Measurements from ENCODE around the gene PIP4K2A.
A peak's percentile ranks its signal among the peaks of the same experiment; 100 is the strongest.

PIP4K2A gene

DNA sequence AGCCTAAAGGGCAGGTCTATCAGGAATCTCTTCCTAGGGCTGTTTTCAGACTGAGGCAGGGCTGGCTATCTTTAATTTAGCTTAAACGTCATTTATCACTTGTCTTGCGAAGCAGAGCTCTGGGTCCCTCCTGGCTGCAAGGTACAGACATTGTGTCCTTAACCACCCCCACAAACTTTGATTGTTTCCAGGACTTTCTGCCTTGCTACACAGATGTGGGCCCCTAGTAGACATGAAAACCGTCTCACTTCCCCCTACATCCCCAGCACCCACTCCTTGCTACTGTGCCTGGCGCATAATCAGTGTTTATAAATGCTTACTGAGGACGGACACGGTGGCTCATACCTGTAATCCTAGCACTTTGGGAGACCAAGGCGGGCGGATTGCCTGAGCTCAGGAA is 54.5 kb downstream of the PIP4K2A start:
- DNase-seq, result no peak

DNA sequence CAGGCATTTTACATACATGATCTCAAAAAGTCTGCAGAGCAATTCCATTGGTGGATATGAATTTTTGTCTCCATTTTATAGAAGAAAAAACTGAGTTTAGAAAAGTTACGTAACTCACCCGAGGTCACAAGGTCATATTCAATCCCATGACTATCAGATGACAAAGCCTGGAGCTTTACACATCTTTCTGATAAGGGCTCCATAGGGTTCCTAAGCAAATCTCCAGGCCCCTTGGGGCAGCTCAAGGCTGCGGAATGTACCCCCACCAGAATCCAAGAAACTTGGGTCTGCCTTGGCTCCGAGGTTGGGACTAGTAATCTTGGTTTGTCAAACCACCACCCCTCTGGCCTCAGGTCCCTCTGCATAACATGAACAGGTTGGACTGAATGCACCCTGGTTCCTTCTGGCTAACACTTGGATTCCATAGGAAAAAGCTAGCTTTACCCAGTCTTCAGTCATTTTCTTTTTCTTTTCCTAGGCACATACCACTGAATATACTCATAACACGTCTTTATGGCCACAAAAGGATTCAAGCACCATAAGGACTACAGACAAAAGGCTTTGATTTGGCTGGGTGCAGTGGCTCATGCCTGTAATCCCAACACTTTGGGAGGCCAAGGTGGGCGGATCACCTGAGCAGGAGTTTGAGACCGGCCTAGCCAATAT is 55.5 kb downstream of the PIP4K2A start:
- DNase-seq, result peak; percentile 28

DNA sequence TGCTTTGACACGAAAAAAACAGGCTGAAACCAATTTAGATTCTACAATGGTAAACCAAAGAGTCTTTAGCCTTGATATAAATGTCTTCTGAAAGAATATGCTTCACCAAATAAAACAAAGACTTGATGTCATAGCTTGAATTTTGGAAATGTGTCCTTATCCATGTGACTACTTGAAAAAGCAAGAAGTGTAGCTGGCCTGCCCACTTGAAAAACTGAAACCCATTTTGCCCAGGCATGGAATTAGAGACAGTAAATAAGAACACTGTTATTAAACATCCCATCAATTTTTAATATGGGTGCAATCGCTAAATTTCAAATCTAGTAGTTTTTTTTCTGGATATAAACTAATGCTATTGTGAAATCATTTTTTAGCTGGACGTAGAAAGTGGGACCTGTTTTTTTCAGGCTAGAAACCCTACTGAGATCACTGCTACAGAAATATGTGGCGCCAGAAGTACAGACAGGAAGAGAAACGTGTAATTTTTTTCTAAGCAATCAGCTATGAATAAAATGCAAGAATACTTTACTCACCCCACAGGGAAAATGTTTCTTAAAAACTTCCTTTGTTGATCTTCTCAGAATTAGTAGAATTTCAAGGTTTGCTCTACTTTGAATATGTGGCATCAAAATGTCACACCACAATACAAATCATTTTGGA is 56.7 kb downstream of the PIP4K2A start:
- no peak for DNase-seq

- no peak for DNase-seq
Observed at GRCh38 chr10:22657024-22657423, 57.4 kb downstream of the PIP4K2A start.

GRCh38 chr10:22656036-22656435 is 58.3 kb downstream of the PIP4K2A start:
- DNase-seq, result no peak

GRCh38 chr10:22655312-22655981 is 58.9 kb downstream of the PIP4K2A start:
- DNase-seq, result no peak

- no peak for DNase-seq
Observed at GRCh38 chr10:22652988-22653481, 61.3 kb downstream of the PIP4K2A start.

GRCh38 chr10:22651276-22651980 is 63.0 kb downstream of the PIP4K2A start:
- DNase-seq, result no peak

DNA sequence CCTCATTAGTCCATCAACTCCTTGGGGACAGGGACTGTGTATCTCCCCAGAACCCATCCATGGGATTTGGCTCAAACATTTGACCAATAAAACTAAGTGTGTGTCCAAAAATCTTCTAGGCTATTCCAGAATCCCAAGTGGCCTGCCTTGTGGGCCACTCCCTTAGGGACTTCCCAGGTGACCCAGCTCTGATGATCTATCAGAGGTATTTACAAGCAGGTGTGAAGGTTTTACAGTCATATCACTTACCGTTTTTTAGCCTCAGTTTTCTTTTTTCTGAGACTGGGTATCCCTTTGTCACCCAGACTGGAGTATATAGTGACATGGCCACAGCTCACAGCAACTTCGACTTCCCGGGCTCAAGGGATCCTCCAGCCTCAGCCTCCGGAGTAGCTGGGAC is 64.4 kb downstream of the PIP4K2A start:
- DNase-seq, result no peak

- DNase-seq, result no peak
Observed at GRCh38 chr10:22649390-22649841, 65.0 kb downstream of the PIP4K2A start.

- peak; percentile 66 for DNase-seq
Observed at GRCh38 chr10:22648547-22648961, 65.8 kb downstream of the PIP4K2A start.

DNA sequence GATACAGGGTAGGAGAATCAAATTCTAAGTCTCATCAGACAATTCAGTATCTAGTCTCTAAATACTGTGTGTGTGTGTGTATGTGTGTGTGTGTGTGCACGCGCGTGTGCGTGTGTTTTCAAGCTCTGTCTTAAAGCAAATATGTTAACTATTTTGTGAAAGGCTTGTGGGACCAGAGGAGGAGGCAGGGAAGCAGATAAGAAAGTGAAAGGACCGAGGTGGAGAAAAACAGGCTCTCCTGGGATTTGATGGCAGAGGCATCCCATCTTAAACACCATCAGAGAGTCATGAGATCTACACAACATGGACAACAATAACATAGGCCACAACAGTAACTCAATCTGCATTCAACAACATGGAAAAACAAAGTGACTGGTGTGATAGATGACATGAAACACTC is 67.1 kb downstream of the PIP4K2A start:
- DNase-seq, result no peak

DNA sequence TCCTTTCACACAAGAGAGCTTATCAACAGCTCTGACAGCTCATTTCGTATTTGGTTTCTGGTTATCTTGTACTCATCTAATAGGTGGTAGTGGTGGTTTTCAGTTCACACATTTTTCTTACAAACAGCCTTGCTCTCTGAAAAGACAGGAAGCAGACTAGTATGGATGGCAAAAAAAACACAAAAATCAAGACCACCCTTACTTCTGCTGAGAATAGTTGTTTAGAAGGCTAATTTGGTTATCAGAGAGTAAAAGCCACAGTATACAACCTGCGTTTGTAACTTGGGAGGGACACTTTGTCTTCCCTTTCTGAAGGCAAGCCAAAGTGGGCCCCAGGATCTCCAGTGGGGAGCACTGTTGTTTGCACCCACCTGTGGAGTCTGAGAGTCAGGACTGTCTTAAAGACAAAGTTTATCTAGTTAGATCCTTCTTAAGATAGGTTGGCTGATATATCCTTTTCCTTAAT is 68.0 kb downstream of the PIP4K2A start:
- DNase-seq, result no peak

DNA sequence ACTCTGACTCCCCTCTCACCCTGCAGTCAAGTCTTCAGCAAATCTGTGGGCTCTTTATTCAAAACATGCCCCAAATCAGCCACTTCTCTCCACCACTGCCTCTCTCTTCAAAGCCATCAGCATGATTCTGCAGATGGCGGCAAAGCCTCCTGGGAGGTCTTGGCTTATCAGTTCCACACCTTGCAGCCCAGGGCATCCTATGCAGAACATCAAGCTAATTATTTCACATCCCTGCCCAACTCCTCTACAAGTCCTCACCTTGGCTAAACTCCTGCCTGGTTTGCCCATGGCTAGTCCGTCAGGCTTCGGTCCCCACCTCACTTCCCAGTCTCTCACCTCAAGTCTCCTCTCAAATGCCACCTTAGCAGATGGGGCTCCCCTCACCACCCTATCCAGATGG is 70.2 kb downstream of the PIP4K2A start:
- DNase-seq, result peak; percentile 53

DNA sequence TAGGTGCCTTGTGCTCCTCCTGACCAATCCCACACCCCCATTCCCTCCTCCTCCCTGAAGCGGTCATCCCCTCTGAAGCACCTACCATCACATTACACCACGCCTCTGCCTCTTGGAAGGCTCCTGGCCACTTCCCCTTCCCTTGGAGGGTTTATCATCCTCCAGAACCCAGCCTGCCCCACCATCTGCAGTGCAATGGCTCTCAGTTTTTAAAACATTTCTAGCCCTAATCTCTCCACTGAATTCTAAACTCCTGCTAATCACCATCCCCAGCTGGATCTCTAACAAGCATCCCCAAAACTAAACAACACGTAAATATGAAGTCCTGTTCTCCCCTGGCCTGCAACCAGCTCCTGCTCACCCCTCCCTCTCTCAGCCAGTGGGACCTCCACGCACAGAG is 70.6 kb downstream of the PIP4K2A start:
- DNase-seq, result peak; percentile 79

DNA sequence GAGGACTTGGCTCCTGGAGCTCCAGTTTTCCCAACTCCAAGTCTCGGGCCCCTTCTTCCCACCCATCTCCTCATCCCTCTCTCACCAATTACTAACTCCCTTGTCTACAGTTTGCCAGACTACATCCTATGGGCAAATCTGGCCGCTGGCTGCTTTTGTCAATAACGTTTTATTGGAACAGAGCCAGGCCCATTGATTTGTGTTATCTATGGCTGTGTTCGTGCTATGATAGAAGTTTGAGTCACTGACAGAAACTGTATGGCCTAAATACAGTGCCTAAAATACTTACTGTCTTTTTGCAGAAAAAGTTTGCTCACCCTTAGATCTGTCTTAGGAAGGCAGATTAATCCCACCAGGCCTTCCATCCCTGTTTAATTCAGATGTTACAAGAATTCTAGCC is 71.3 kb downstream of the PIP4K2A start:
- no peak for DNase-seq

GRCh38 chr10:22641743-22642142 is 72.6 kb downstream of the PIP4K2A start:
- no peak for DNase-seq

GRCh38 chr10:22640359-22640758 is 74.0 kb downstream of the PIP4K2A start:
- no peak for DNase-seq

- DNase-seq, result no peak
Observed at GRCh38 chr10:22638863-22639262, 75.5 kb downstream of the PIP4K2A start.

DNA sequence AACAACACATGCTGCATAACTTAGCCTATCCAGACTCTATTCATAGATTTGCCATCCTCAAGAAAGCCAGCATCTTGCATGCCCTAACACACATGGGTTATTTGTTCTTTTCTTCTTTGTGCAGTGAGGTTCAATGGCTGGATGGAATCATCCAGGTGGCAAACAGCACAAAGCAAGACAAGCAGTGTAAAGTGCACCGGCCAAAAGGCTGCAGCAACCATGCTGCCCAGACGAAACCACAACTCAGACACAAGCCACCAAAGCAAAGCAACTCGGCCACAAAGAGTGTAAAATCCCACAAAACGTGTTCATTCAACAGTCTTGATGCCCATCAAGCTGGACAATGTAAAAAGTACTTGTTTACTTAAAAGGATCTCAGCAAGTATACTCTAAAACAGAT is 76.9 kb downstream of the PIP4K2A start:
- no peak for DNase-seq

DNA sequence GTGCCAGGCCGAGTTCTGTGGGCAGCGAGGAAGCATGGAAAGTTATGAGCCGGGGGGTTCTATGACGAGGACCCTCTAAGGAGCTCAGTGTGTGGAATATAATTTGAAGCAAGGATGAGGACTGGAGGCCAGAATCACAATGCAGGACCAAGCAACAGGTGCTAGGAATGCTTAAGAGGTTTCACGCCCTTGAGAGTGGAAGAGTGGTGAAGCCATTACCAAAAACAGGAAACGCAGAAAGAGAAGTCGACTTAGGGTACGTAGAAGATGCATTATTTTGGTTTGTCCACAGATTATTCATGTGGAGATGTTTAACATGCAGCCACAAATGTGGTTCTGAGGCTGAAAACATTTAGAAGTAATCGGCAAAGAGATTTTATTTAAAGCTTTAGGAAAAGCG is 78.7 kb downstream of the PIP4K2A start:
- no peak for DNase-seq

GRCh38 chr10:22634606-22635459 is 79.5 kb downstream of the PIP4K2A start:
- no peak for DNase-seq

Measured in OCI-M1 (cell line).